A673 (cell line): ENCODE data around the gene TEX101.
"Not testable (repeated sequence)": the region's sequence is repeated elsewhere in the genome, so short reads cannot be mapped to it uniquely, and the experiment has no call there.

ENCODE experiments used
- EZH2 ChIP-seq: fragments of 200-600 bp; sonication (generic); IDR thresholded peaks from 2 replicates; pipeline ENCODE4 v1.6.1; 2017; ENCODE audit warnings: borderline replicate concordance, low read depth, mild to moderate bottlenecking, mixed read lengths, antibody characterized with exemption, low read length; ENCODE audit not compliant: poor library complexity, severe bottlenecking
- TF ChIP-seq, protein P1 (sequence below): fragments of 300-800, 200-600 bp; sonication (generic); conservative IDR thresholded peaks from 2 replicates; pipeline ENCODE4 v1.5.1; 2017; ENCODE audit warnings: low read depth, mild to moderate bottlenecking, antibody characterized with exemption, low read length, moderate library complexity, mixed read lengths

DNA sequence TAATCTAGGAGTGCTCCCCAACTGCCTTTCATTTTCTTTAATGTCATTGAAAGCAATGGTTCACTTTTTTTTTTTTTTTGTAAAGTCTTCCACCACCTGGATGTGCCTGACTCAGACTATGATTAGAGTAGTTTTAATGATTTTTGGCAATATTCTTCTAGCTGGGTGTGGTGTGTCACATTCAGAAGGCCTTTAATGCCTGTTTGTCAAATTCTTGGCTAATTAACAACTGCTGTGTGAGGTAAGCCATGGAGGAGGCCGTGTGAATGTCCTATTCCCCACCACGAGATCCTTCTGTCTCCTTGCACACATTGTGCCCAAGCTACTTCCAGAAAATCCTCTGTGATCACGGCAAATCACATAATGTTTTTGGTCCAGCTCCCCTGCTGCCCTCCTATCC is 30.9 kb upstream of the TEX101 start:
- TF ChIP-seq, protein P1, sequence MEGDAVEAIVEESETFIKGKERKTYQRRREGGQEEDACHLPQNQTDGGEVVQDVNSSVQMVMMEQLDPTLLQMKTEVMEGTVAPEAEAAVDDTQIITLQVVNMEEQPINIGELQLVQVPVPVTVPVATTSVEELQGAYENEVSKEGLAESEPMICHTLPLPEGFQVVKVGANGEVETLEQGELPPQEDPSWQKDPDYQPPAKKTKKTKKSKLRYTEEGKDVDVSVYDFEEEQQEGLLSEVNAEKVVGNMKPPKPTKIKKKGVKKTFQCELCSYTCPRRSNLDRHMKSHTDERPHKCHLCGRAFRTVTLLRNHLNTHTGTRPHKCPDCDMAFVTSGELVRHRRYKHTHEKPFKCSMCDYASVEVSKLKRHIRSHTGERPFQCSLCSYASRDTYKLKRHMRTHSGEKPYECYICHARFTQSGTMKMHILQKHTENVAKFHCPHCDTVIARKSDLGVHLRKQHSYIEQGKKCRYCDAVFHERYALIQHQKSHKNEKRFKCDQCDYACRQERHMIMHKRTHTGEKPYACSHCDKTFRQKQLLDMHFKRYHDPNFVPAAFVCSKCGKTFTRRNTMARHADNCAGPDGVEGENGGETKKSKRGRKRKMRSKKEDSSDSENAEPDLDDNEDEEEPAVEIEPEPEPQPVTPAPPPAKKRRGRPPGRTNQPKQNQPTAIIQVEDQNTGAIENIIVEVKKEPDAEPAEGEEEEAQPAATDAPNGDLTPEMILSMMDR = not testable (repeated sequence)
- not testable (repeated sequence) for TF ChIP-seq EZH2
